Smooth muscle cell (in vitro differentiated cells): Measurements from ENCODE around the gene FHIT. TPM values are rescaled to one million over a fixed set of nuclear protein-coding genes. Genes with fewer than 3 reads are reported as not detected.

Experiments used
- DNase-seq: peaks from one replicate; lab custom pipeline; 2025; ENCODE audit not compliant: unreplicated experiment; lab: John Stamatoyannopoulos, UW
- H2AFZ ChIP-seq: fragments of 200-600 bp; sonication (generic); 2 replicates; pipeline ENCODE4 v1.6.0; 2016; ENCODE audit warnings: antibody characterized with exemption, low read depth, mild to moderate bottlenecking
- H3F3A ChIP-seq: fragments of 200-600 bp; sonication (generic); 2 replicates; pipeline ENCODE4 v1.6.0; 2017; ENCODE audit warnings: antibody characterized with exemption, low read depth
- H3K27ac ChIP-seq: fragments of 200-600 bp; sonication (generic); 2 replicates; pipeline ENCODE4 v1.5.1; 2016; ENCODE audit warnings: low read depth, mild to moderate bottlenecking
- H3K27me3 ChIP-seq: fragments of 200-600 bp; sonication (generic); 2 replicates; pipeline ENCODE4 v1.6.1; 2016; ENCODE audit warnings: low read depth, mild to moderate bottlenecking
- H3K36me3 ChIP-seq: fragments of 200-600 bp; sonication (generic); 2 replicates; pipeline ENCODE4 v1.5.1; 2016; ENCODE audit warnings: low read depth
- H3K4me1 ChIP-seq: fragments of 200-600 bp; sonication (generic); 2 replicates; pipeline ENCODE4 v1.5.1; 2016; ENCODE audit warnings: low read depth
- H3K4me2 ChIP-seq: fragments of 200-600 bp; sonication (generic); 2 replicates; pipeline ENCODE4 v1.6.0; 2016; ENCODE audit warnings: mild to moderate bottlenecking
- H3K4me3 ChIP-seq: fragments of 200-600 bp; sonication (generic); 2 replicates; pipeline ENCODE4 v1.5.1; 2016; ENCODE audit warnings: mild to moderate bottlenecking
- H3K79me2 ChIP-seq: fragments of 200-600 bp; sonication (generic); 2 replicates; pipeline ENCODE4 v1.6.0; 2016; ENCODE audit warnings: low read depth, mild to moderate bottlenecking
- H3K9ac ChIP-seq: fragments of 200-600 bp; sonication (generic); 2 replicates; pipeline ENCODE4 v1.6.0; 2016; ENCODE audit warnings: low read depth
- H3K9me3 ChIP-seq: fragments of 200-600 bp; sonication (generic); replicated peaks from 2 replicates; pipeline ENCODE4 v1.5.1; 2016; ENCODE audit warnings: low read depth
- H4K20me1 ChIP-seq: fragments of 200-600 bp; sonication (generic); 2 replicates; pipeline ENCODE4 v1.6.0; 2016; ENCODE audit warnings: low read depth
- WGBS: methylation state at CpG from one replicate; pipeline ENCODE4 v1.1.7; 2016; ENCODE audit warnings: low lambda C conversion rate; 5-methylcytosine and 5-hydroxymethylcytosine counted together
- polyA plus RNA-seq: library from polyadenylated mRNA; unstranded; fragments of >200 nt; fragmentation: Nextera tagmentation; extraction: Ambion mirVana; gene quantifications from 2 replicates; pipeline ENCODE4 v1.2.1, GENCODE V29; 2016
- total RNA-seq: library from RNA; depleted of rRNA; stranded (reverse); fragments of >200 nt; gene quantifications from 2 replicates; pipeline ENCODE4 v1.2.3, GENCODE V29; 2014
- TF ChIP-seq, protein P1 (sequence below): fragments of 200-600 bp; sonication (generic); IDR thresholded peaks from 2 replicates; pipeline ENCODE4 v1.5.1; 2017; ENCODE audit warnings: borderline replicate concordance, mild to moderate bottlenecking, antibody characterized with exemption; ENCODE audit not compliant: insufficient read depth, poor library complexity, severe bottlenecking

The FHIT gene
- total and polyA plus RNA-seq, 2 experiments from 2014 or later, result 5.9 to 6.7 TPM

DNA sequence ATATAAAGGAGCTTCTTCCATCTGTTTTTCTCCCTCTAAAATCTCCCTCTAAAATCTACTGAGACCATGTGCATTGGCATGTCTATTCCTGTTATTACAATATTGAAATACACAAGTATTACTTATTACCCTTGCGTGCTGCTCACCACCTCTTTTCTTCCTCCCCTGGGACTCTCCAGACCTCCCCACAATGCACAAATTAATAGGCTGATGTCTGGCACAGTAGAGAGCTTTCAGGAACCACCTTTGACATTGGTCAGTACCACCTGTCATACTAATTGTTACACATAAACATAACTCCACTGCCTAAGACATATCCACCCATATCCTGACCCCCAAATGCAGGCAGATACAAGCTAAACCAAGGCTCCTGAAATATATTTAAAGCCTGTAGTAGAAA lies 722.6 kb downstream of the FHIT start:
- H3K4me2 ChIP-seq, result no peak overlapping the region
- no peaks in the 10 kb centered on the region for H3F3A ChIP-seq
- DNase-seq, result no peak
- H4K20me1 ChIP-seq, result no peaks in the 10 kb centered on the region
- H3K36me3 ChIP-seq, result no peaks in the 10 kb centered on the region
- WGBS, result 96% methylated on average over 1 of the region's 1 CpG
- TF ChIP-seq, protein P1, sequence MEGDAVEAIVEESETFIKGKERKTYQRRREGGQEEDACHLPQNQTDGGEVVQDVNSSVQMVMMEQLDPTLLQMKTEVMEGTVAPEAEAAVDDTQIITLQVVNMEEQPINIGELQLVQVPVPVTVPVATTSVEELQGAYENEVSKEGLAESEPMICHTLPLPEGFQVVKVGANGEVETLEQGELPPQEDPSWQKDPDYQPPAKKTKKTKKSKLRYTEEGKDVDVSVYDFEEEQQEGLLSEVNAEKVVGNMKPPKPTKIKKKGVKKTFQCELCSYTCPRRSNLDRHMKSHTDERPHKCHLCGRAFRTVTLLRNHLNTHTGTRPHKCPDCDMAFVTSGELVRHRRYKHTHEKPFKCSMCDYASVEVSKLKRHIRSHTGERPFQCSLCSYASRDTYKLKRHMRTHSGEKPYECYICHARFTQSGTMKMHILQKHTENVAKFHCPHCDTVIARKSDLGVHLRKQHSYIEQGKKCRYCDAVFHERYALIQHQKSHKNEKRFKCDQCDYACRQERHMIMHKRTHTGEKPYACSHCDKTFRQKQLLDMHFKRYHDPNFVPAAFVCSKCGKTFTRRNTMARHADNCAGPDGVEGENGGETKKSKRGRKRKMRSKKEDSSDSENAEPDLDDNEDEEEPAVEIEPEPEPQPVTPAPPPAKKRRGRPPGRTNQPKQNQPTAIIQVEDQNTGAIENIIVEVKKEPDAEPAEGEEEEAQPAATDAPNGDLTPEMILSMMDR, result no peak
- H3K4me1 ChIP-seq, result no peaks in the 10 kb centered on the region
- no peak overlapping the region for H3K4me3 ChIP-seq
- no peak overlapping the region for H3K9ac ChIP-seq
- H3K27me3 ChIP-seq, result no peaks in the 10 kb centered on the region
- no peaks in the 10 kb centered on the region for H3K9me3 ChIP-seq
- no peaks in the 10 kb centered on the region for H3K79me2 ChIP-seq
- no peak overlapping the region for H3K27ac ChIP-seq
- no peak overlapping the region for H2AFZ ChIP-seq

DNA sequence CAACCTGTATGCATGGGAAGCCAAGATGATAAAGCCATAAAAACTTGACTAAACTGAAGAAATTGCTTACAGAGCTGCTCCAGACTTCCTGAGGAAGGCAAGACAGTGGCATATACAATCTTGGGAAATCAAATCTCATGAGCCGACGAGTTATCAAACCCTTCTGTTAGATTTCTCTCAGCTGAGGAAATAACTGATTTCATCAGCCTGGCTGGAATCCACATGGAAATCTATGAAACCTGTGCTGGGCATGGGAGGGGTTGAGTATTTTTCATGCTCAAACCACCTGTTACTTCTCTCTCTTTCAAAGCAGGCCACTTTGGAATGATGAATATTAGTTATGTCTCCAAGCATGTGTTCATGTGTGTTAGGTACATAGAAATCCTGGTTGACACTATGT lies 727.7 kb downstream of the FHIT start:
- Histone ChIP-seq H3K27me3 (no peaks in the 10 kb centered on the region), H3K36me3 (no peaks in the 10 kb centered on the region), H3K9ac (no peak overlapping the region), H3K9me3 (no peaks in the 10 kb centered on the region), H3F3A (no peaks in the 10 kb centered on the region), H3K4me1 (no peaks in the 10 kb centered on the region), H3K79me2 (no peaks in the 10 kb centered on the region), H4K20me1 (no peaks in the 10 kb centered on the region), H3K27ac (no peak overlapping the region), H3K4me2 (no peak overlapping the region), H2AFZ (no peak overlapping the region), H3K4me3 (no peak overlapping the region)
- DNase-seq, result no peak
- TF ChIP-seq, protein P1, result no peak
- 83% methylated on average over 2 of the region's 2 CpGs for WGBS

DNA sequence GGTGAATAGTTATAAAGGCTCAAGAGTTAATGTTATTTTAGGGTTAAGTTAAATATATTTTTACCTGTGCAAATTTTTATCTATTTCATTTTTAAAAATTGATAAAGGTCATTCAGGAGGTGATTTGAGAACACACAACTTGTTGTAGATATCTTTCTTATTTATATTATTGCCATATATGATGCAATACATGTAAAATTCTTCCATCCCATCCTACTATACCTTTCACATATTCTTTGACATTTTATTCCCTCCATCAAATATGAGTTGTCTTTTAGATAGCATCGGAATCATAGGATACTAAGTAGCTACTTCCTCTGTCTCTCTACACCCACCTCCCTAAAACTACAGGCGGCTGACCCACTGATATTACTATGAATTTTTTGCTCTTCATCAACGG lies 734.1 kb downstream of the FHIT start:
- no peaks in the 10 kb centered on the region for H3K36me3 ChIP-seq
- 96% methylated on average over 3 of the region's 3 CpGs for WGBS
- H3K4me1 ChIP-seq, result no peaks in the 10 kb centered on the region
- no peaks in the 10 kb centered on the region for H3K79me2 ChIP-seq
- DNase-seq, result no peak
- no peaks in the 10 kb centered on the region for H4K20me1 ChIP-seq
- H3K4me2 ChIP-seq, result no peak overlapping the region
- no peaks in the 10 kb centered on the region for H3K27me3 ChIP-seq
- H3K9ac ChIP-seq, result no peak overlapping the region
- TF ChIP-seq, protein P1, result no peak
- no peaks in the 10 kb centered on the region for H3F3A ChIP-seq
- no peaks in the 10 kb centered on the region for H3K9me3 ChIP-seq
- no peak overlapping the region for H3K27ac ChIP-seq
- H2AFZ ChIP-seq, result no peak overlapping the region
- H3K4me3 ChIP-seq, result no peak overlapping the region

DNA sequence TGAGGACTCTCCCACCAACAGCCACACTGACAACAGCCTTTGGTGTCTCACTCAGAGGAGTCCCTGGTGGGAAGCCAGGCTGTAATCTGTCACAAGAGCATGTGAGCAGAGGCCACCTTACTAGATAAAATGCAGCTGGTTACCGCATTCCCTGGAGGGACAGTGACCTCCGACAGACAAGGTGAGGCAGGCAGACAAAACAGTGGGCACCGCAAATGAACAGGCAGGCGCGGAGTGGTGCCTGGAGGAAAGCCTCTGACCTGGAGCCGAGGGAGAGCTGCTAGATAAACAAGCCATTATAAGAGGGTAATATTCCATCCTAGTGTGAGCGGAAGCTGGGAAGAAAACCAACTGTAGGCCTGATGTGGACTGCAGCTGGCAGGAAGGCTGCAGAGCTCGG lies 736.4 kb downstream of the FHIT start:
- TF ChIP-seq, protein P1, result no peak
- DNase-seq, result no peak
- Histone ChIP-seq H3K36me3 (no peaks in the 10 kb centered on the region), H3K4me2 (no peak overlapping the region), H3K79me2 (no peaks in the 10 kb centered on the region), H3F3A (no peaks in the 10 kb centered on the region), H3K9me3 (no peaks in the 10 kb centered on the region), H2AFZ (no peak overlapping the region), H3K4me1 (no peaks in the 10 kb centered on the region), H3K27me3 (no peaks in the 10 kb centered on the region), H3K27ac (no peak overlapping the region), H3K4me3 (no peak overlapping the region), H4K20me1 (no peaks in the 10 kb centered on the region), H3K9ac (no peak overlapping the region)
- 87% methylated on average over 8 of the region's 8 CpGs for WGBS
